PC-9 (cell line): ENCODE data around the gene TEX261.

Experiments
- EZH2 ChIP-seq: fragments of 200-600 bp; sonication (generic); IDR thresholded peaks from 2 replicates; pipeline ENCODE4 v1.8.0; 2017; ENCODE audit warnings: antibody characterized with exemption, low read depth
- TF ChIP-seq, protein P1 (sequence below): fragments of 200-600 bp; sonication (generic); conservative IDR thresholded peaks from 2 replicates; pipeline ENCODE4 v1.6.1; 2017; ENCODE audit warnings: mixed run types, antibody characterized with exemption, mild to moderate bottlenecking, moderate library complexity

DNA sequence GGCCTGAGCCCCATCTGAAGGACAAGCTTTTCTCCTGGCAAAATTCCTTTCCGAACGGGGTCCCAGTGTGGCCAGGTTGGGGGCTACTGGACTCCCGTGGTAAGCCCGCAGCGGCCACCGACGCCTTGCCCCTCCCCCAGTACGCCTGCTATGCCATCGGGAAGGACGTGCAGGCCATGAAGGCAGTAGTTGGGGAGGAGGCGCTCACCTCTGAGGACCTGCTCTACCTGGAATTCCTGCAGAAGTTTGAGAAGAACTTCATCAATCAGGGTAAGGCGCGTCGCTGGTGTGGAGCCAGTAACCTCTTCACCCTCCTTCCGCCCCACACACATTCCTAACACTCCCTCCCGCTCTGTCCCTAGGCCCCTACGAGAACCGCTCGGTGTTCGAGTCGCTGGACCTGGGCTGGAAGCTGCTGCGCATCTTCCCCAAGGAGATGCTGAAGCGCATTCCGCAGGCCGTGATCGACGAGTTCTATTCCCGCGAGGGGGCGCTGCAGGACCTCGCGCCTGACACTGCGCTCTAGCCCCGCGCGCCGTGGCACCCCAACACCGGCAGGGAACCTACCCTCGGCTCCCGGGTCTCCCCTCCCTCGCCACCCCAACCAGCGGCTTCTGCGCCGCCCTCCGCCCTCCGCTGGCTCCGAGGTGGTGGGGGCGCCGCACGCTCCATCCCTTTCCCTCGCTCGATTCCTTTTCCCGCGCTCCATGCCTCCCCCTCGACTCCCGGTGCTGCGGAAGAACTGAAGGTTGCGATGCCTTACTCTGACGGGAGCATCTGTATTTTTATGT is 29.9 kb downstream of the TEX261 start:
- TF ChIP-seq, protein P1, sequence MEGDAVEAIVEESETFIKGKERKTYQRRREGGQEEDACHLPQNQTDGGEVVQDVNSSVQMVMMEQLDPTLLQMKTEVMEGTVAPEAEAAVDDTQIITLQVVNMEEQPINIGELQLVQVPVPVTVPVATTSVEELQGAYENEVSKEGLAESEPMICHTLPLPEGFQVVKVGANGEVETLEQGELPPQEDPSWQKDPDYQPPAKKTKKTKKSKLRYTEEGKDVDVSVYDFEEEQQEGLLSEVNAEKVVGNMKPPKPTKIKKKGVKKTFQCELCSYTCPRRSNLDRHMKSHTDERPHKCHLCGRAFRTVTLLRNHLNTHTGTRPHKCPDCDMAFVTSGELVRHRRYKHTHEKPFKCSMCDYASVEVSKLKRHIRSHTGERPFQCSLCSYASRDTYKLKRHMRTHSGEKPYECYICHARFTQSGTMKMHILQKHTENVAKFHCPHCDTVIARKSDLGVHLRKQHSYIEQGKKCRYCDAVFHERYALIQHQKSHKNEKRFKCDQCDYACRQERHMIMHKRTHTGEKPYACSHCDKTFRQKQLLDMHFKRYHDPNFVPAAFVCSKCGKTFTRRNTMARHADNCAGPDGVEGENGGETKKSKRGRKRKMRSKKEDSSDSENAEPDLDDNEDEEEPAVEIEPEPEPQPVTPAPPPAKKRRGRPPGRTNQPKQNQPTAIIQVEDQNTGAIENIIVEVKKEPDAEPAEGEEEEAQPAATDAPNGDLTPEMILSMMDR: no peak
- no peak for TF ChIP-seq EZH2
